Stimulated activated CD8-positive, alpha-beta memory T cell treated with anti-CD3 and anti-CD28 coated beads, Interleukin-7, amount 100 ng/mL, for 48 hours (primary cell): ENCODE data around the gene WNK4.

Experiments
- DNase-seq, 2 donors: peaks; one replicate each; pipeline ENCODE4 v3.0.0-alpha.2; 2020; ENCODE audit warnings: low read depth in 1 of 2; ENCODE audit errors: extremely low read depth in 1 of 2

The WNK4 gene

GRCh38 chr17:42833767-42834422 is 53.5 kb downstream of the WNK4 start:
- no peak for DNase-seq

- DNase-seq = no peak
These were observed 55.3 kb downstream of the WNK4 start for GRCh38 chr17:42835732-42836131.

GRCh38 chr17:42841975-42842685 is 61.7 kb downstream of the WNK4 start:
- no peak for DNase-seq

GRCh38 chr17:42843358-42843934 is 63.0 kb downstream of the WNK4 start:
- no peak for DNase-seq

GRCh38 chr17:42844271-42844670 is 63.9 kb downstream of the WNK4 start, which contains the start of gene AOC2:
AOC2 (plus strand) TSS chr17:42844580; CDS start chr17:42844627, 47 bp downstream.
- DNase-seq = no peak

GRCh38 chr17:42844761-42845555 is 64.5 kb downstream of the WNK4 start:
- no peak for DNase-seq

GRCh38 chr17:42845556-42845917 is 65.1 kb downstream of the WNK4 start:
- no peak for DNase-seq

- DNase-seq = peak; percentile 38 to 59
These were observed 65.6 kb downstream of the WNK4 start for GRCh38 chr17:42845918-42846593.
